A549 (cell line): ENCODE measurements around the gene SEL1L3. TPM values are rescaled to one million over a fixed set of nuclear protein-coding genes. Genes with fewer than 3 reads are reported as not detected.

Source experiments
- ATAC-seq, 2 experiments: fragments of 200-7000 bp in 1 of 2; fragments of >200 bp in 1 of 2; cut with Nextera tagmentation in 1 of 2; cut with Tn5 transposase in 1 of 2; 3 replicates each; pipeline versions ENCODE4 v1.8.0 to v1.9.1; 2018 to 2020; ENCODE audit warnings: mild to moderate bottlenecking in 1 of 2, moderate library complexity in 1 of 2
- CTCF ChIA-PET: fragments of 300-600 bp; sonication (Branson Sonifier 250); formaldehyde crosslinking; extraction: SDS; loops from one replicate; lab custom pipeline; 2021; ENCODE audit warnings: antibody characterized with exemption, inconsistent platforms; lab: Yijun Ruan, JAX
- POLR2A ChIA-PET: fragments of 350-600 bp; formaldehyde crosslinking; extraction: SDS; loops from one replicate; lab custom pipeline; 2021; ENCODE audit warnings: antibody characterized with exemption, inconsistent platforms; lab: Yijun Ruan, JAX
- DNase-seq, 2 experiments: peaks; one replicate each; pipeline versions ENCODE4 v3.0.0 to v3.0.0-alpha.2; 2011 to 2016; ENCODE audit warnings: low read depth in 1 of 2, low spot score in 1 of 2
- FAIRE-seq: peaks from 2 replicates; lab custom pipeline; 2011; peaks lifted over from hg19 to GRCh38; lab: Jason Lieb, UNC
- H3K27ac ChIP-seq, 2 experiments: fragments of >200 bp; sonication (Bioruptor Twin); formaldehyde crosslinking; 3 replicates each; pipeline ENCODE4 v1.5.1; 2016 to 2017
- H3K4me1 ChIP-seq: fragments of >200 bp; sonication (Bioruptor Twin); formaldehyde crosslinking; 3 replicates; pipeline ENCODE4 v1.6.1; 2016
- H3K4me2 ChIP-seq: fragments of >200 bp; sonication (Bioruptor Twin); formaldehyde crosslinking; 3 replicates; pipeline ENCODE4 v1.6.1; 2016
- H3K4me3 ChIP-seq: fragments of >200 bp; sonication (Bioruptor Twin); formaldehyde crosslinking; 3 replicates; pipeline ENCODE4 v1.5.1; 2016
- H3K9me3 ChIP-seq: fragments of >200 bp; sonication (Bioruptor Twin); formaldehyde crosslinking; 3 replicates; pipeline ENCODE4 v1.6.1; 2016
- BCL3 ChIP-seq: fragments of >200 bp; sonication (Bioruptor Twin); formaldehyde crosslinking; IDR thresholded peaks from 3 replicates; pipeline ENCODE4 v1.6.1; 2016
- BHLHE40 ChIP-seq: IDR thresholded peaks from 2 replicates; pipeline ENCODE4 v1.6.1; 2012; ENCODE audit warnings: low read depth, low read length, inconsistent platforms
- EP300 ChIP-seq, 2 experiments: fragments of >200 bp; sonication (Bioruptor Twin); formaldehyde crosslinking; IDR thresholded peaks; 2 replicates in 1 of 2; 3 replicates in 1 of 2; pipeline ENCODE4 v1.6.1; 2016 to 2017
- FOSL2 ChIP-seq, 2 experiments: fragments of 450-650 bp in 1 of 2; fragments of >200 bp in 1 of 2; sonication (Bioruptor Twin) in 1 of 2; formaldehyde crosslinking; IDR thresholded peaks; 2 replicates each; pipeline versions ENCODE4 v1.5.0 to v1.6.1; 2016 to 2020; ENCODE audit warnings: mild to moderate bottlenecking in 1 of 2, moderate library complexity in 1 of 2
- HES2 ChIP-seq: fragments of >200 bp; sonication (Bioruptor Twin); formaldehyde crosslinking; IDR thresholded peaks from 2 replicates; pipeline ENCODE4 v1.6.1; 2016
- HOXA7 ChIP-seq: fragments of 250-450 bp; sonication (Bioruptor Pico); IDR thresholded peaks from 2 replicates; pipeline ENCODE4 v1.5.0; 2020; ENCODE audit warnings: mild to moderate bottlenecking, moderate library complexity
- KDM1A ChIP-seq: fragments of 200-600 bp; sonication (generic); IDR thresholded peaks from 2 replicates; pipeline ENCODE4 v1.6.1; 2016; ENCODE audit warnings: low read depth, mild to moderate bottlenecking
- KDM5A ChIP-seq: fragments of 200-600 bp; sonication (generic); IDR thresholded peaks from 2 replicates; pipeline ENCODE4 v1.6.1; 2016; ENCODE audit warnings: antibody characterized with exemption, mild to moderate bottlenecking
- MAFK ChIP-seq: fragments of 450-650 bp; IDR thresholded peaks from 2 replicates; pipeline ENCODE4 v1.6.1; 2014; ENCODE audit not compliant: partially characterized antibody
- MAX ChIP-seq: IDR thresholded peaks from 2 replicates; pipeline ENCODE4 v1.6.1; 2012
- RARB ChIP-seq: fragments of 250-450 bp; sonication (Bioruptor Pico); IDR thresholded peaks from 2 replicates; pipeline ENCODE4 v1.8.0; 2021; ENCODE audit warnings: mild to moderate bottlenecking, moderate library complexity
- REST ChIP-seq: fragments of 200-600 bp; sonication (generic); IDR thresholded peaks from 2 replicates; pipeline ENCODE4 v1.6.1; 2016; ENCODE audit warnings: antibody characterized with exemption, mild to moderate bottlenecking, moderate library complexity
- ZNF302 ChIP-seq: fragments of 250-450 bp; sonication (Bioruptor Pico); IDR thresholded peaks from 2 replicates; pipeline ENCODE4 v1.9.0; 2021; ENCODE audit warnings: inconsistent platforms, mild to moderate bottlenecking, moderate library complexity
- WGBS: methylation state at CpG from one replicate; pipeline ENCODE4 v1.1.6; 2017; ENCODE audit errors: missing lambda C conversion rate; 5-methylcytosine and 5-hydroxymethylcytosine counted together
- polyA plus RNA-seq, 4 experiments: library from polyadenylated mRNA; depleted of rRNA in 3 of 4; stranded (reverse); fragments of >200 nt; fragmentation: RNase III in 1 of 4; extraction: RNeasy Plus Mini Kit Qiagen cat#74134 plus additional on column Dnase treatment in 1 of 4; gene quantifications; 2 replicates in 3 of 4; 3 replicates in 1 of 4; pipeline ENCODE4 v1.2.3, GENCODE V29; 2011 to 2017

SEL1L3 gene
- polyA plus RNA-seq, 2 of the 4 experiments (the other 2 are of a cell fraction): 26.1 to 27.0 TPM

DNA sequence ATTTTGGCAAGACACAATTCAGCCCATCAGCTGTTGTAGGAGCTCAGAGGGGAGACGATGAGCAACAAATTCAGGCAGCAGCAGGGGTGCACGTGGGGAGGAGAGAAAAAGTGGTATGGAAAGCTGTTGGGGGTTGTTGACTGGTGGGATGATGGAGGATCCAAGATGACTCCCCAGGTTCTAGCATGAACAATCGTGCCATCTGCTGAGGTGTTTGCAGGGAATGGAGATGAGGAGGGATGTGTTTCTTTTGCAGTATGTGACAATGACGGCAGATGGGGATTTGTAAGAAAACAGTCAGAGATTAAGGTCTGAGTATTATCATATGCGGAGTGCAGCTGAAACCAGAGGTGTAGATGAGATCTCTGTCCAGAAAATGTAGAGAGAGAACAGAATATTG lies 63.3 kb downstream of the SEL1L3 start (continued):
- TF ChIP-seq HES2 (no peak), EP300 (IDR thresholded peaks at IDR 0.05) (no peak), MAX (no peak), KDM1A (no peak), BHLHE40 (no peak), FOSL2 (IDR thresholded peaks at IDR 0.05) (no peak), FOSL2 (CRISPR knock-in tag; IDR thresholded peaks at IDR 0.05) (no peak), ZNF302 (CRISPR knock-in tag) (no peak)
- TF ChIP-seq, all 56 proteins: peak for 0

GRCh38 chr4:25797136-25797535 lies 65.7 kb downstream of the SEL1L3 start:
- FAIRE-seq: no peak
- Histone ChIP-seq H3K4me1 (peaks cover 14% of the 10 kb centered on the region), H3K4me2 (no peak overlapping the region), H3K27ac (peak overlapping the region in 1 of 2 experiments; percentile 75; a peak in 2 of 6 replicates), H3K9me3 (no peaks in the 10 kb centered on the region), H3K4me3 (no peak overlapping the region)
- ChIA-PET CTCF (no interaction called here), POLR2A (no interaction called here)
- TF ChIP-seq RARB (CRISPR knock-in tag) (no peak), REST (no peak), BCL3 (no peak)
- no peak for DNase-seq
- ATAC-seq: no peak
- WGBS: 89% methylated on average over 8 of the region's 8 CpGs

DNA sequence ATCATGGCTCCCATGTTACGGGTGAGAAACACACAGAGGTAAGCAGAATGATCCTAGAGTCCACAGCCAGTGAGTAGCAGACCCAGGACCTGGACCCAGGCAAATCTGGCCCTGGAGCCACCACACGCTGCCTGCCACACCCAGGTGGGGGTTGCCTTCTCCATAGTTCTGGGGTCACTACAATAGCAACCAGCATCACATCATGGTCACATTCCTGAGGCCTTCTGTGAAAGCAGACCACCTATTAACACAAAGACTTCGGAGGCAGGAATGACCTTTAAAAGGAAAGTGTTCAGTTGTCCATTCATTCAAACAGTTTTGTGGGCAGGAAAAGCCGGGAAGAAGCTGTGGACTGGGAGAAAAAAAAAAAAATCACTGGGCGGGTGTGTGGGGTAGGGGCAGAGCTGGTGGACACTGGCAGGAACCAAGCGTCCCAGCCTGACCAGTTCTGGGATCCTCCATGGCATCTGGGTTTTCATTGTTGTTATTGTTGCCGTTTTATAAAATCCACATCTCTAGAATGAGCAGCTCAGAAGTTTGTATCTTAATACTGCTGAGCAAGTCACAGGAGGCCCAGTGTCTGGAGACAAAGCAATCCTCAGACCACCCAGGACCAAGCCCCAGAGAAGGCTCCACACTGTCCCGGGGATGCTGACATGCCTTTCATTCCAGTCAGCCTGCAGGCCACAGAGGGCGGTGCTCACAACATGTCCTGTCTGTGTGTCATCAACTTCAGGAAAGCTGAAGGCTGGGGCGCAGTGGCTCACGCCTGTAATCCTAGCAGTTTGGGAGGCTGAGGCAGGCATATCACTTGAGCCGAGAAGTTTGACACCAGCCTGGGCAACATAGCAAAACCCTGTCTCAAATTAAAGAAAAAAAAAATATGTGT lies 67.0 kb downstream of the SEL1L3 start:
- no peak overlapping the region for H3K4me3 ChIP-seq
- no peak for DNase-seq
- peaks cover 14% of the 10 kb centered on the region for H3K4me1 ChIP-seq
- peak overlapping the region; percentile 50 to 75; a peak in 5 of 6 replicates for H3K27ac ChIP-seq
- peak; percentile 91 to 92; a peak in 5 of 6 replicates for ATAC-seq
- no peaks in the 10 kb centered on the region for H3K9me3 ChIP-seq
- ChIA-PET CTCF (interaction anchor here (0.7 to 0.9 kb wide), 2 partner anchors 27 to 43 kb away, joined by 3 to 4 read pairs; no protein-coding TSS in a partner anchor), POLR2A (no interaction called here)
- FAIRE-seq: no peak
- H3K4me2 ChIP-seq: peak overlapping the region; percentile 37; the same call in 2 of the 3 replicates
- WGBS: 75% methylated on average over 7 of the region's 12 CpGs
- no peak for TF ChIP-seq HOXA7 (CRISPR knock-in tag)

- POLR2A ChIA-PET: no interaction called here
Observed at GRCh38 chr4:25795091-25795490, 67.7 kb downstream of the SEL1L3 start.

More at GRCh38 chr4:25795091-25795490, 67.7 kb downstream of the SEL1L3 start:
- peak overlapping the region in 1 of 2 experiments; percentile 50; a peak in 3 of 6 replicates for H3K27ac ChIP-seq
- CTCF ChIA-PET: interaction anchor here (0.7 to 0.9 kb wide), 2 partner anchors 27 to 43 kb away, joined by 3 to 4 read pairs; no protein-coding TSS in a partner anchor
- no peak for DNase-seq
- WGBS: 95% methylated on average over 4 of the region's 4 CpGs
- peaks cover 14% of the 10 kb centered on the region for H3K4me1 ChIP-seq
- no peaks in the 10 kb centered on the region for H3K9me3 ChIP-seq
- no peak overlapping the region; the same call in 2 of the 3 replicates for H3K4me2 ChIP-seq
- no peak for FAIRE-seq
- ATAC-seq: no peak
- H3K4me3 ChIP-seq: no peak overlapping the region
- TF ChIP-seq KDM5A: no peak
- TF ChIP-seq MAFK: peak; percentile 37
- TF ChIP-seq, all 56 proteins: peak for 1
